Measurements from ENCODE around the gene LAD1. TPM values are rescaled to one million over a fixed set of nuclear protein-coding genes. Genes with fewer than 3 reads are reported as not detected.

LAD1 gene
- total and polyA plus RNA-seq, 9 of the 15 experiments (the other 6 are each of a cell fraction or from before 2014, with no cell fraction given): 0.31 TPM; not detected in 8

DNA sequence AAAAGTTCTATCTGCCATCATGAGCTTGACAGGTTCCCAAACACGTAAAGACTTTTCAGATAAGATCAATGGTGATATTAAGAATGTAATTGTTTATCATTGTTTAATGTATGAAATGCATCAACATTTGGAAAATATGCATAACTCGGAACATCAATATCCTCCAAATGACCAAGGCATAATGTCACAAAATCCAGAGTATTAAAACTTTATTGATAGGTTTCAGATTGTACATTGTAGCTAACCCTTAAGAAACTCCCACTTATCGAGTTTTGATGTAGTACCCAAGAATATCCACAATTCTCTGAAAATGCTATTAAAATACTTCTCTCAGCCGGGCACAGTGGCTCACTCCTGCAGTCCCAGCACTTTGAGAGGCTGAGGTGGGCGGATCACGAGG is 34.5 kb upstream of the LAD1 start:
- Histone ChIP-seq H3K9me3 (replicated peaks; ENCODE audit: control insufficient read depth, insufficient read depth, low read depth, low read length) (no peaks in the 10 kb centered on the region), H2AFZ (ENCODE audit: low read depth, low read length) (no peak overlapping the region), H3K4me3 (no peak overlapping the region), H4K20me1 (replicated peaks; ENCODE audit: control insufficient read depth, insufficient read depth, low read length) (no peaks in the 10 kb centered on the region; the same call in 1 of the 2 replicates), H3K79me2 (ENCODE audit: control insufficient read depth, insufficient read depth, low read length) (no peaks in the 10 kb centered on the region), H3K36me3 (ENCODE audit: control insufficient read depth, insufficient read depth, low read length) (no peaks in the 10 kb centered on the region), H3K27me3 (ENCODE audit: control insufficient read depth in 2 of 2, insufficient read depth in 2 of 2, low read length in 2 of 2) (peaks cover 22 to 48% of the 10 kb centered on the region in 2 experiments; a peak in 4 of 5 replicates), H3K9ac (ENCODE audit: insufficient read depth in 1 of 2, low read depth in 2 of 2, low read length in 2 of 2) (no peak overlapping the region), H3K27ac (ENCODE audit: extremely low read depth, low read depth, low read length) (no peak overlapping the region), H3K9me1 (ENCODE audit: control insufficient read depth, insufficient read depth, low read length) (peaks cover 3% of the 10 kb centered on the region), H3K4me1 (replicated peaks in 1 of 2; ENCODE audit: control insufficient read depth in 2 of 2, insufficient read depth in 2 of 2, low read length in 2 of 2) (peaks cover 4 to 5% of the 10 kb centered on the region in 2 experiments; a peak in 3 of 5 replicates), H3K4me2 (ENCODE audit: insufficient read depth, low read length) (no peak overlapping the region)
- WGBS (ENCODE audit: insufficient coverage, low coverage, missing lambda C conversion rate): 0% methylated on average over 6 of the region's 6 CpGs
- no TSS peak for BruUV-seq (replicated peaks)
- in situ Hi-C loops (cut with MboI) (no loop called here), intact Hi-C loops (cut with micrococcal nuclease) (no loop called here)
- ATAC-seq (no peak), FAIRE-seq (no peak), DNase-seq (ENCODE audit: extremely low read depth in 1 of 4, low spot score in 3 of 4) (no peak)
- ChIA-PET POLR2A (interaction anchor here (0.6 to 2.3 kb wide), 4 partner anchors 12 to 50 kb away, joined by 3 to 8 read pairs (median 4); no protein-coding TSS in a partner anchor), CTCF (ENCODE audit: low intra/inter-chr PET ratio) (no interaction called here)
- TF ChIP-seq, protein P1, sequence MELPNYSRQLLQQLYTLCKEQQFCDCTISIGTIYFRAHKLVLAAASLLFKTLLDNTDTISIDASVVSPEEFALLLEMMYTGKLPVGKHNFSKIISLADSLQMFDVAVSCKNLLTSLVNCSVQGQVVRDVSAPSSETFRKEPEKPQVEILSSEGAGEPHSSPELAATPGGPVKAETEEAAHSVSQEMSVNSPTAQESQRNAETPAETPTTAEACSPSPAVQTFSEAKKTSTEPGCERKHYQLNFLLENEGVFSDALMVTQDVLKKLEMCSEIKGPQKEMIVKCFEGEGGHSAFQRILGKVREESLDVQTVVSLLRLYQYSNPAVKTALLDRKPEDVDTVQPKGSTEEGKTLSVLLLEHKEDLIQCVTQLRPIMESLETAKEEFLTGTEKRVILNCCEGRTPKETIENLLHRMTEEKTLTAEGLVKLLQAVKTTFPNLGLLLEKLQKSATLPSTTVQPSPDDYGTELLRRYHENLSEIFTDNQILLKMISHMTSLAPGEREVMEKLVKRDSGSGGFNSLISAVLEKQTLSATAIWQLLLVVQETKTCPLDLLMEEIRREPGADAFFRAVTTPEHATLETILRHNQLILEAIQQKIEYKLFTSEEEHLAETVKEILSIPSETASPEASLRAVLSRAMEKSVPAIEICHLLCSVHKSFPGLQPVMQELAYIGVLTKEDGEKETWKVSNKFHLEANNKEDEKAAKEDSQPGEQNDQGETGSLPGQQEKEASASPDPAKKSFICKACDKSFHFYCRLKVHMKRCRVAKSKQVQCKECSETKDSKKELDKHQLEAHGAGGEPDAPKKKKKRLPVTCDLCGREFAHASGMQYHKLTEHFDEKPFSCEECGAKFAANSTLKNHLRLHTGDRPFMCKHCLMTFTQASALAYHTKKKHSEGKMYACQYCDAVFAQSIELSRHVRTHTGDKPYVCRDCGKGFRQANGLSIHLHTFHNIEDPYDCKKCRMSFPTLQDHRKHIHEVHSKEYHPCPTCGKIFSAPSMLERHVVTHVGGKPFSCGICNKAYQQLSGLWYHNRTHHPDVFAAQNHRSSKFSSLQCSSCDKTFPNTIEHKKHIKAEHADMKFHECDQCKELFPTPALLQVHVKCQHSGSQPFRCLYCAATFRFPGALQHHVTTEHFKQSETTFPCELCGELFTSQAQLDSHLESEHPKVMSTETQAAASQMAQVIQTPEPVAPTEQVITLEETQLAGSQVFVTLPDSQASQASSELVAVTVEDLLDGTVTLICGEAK (IDR thresholded peaks at IDR 0.05): peak; percentile 82
- TF ChIP-seq, protein P1 (CRISPR knock-in tag; IDR thresholded peaks at IDR 0.05): peak; percentile 88
- TF ChIP-seq, protein P2, sequence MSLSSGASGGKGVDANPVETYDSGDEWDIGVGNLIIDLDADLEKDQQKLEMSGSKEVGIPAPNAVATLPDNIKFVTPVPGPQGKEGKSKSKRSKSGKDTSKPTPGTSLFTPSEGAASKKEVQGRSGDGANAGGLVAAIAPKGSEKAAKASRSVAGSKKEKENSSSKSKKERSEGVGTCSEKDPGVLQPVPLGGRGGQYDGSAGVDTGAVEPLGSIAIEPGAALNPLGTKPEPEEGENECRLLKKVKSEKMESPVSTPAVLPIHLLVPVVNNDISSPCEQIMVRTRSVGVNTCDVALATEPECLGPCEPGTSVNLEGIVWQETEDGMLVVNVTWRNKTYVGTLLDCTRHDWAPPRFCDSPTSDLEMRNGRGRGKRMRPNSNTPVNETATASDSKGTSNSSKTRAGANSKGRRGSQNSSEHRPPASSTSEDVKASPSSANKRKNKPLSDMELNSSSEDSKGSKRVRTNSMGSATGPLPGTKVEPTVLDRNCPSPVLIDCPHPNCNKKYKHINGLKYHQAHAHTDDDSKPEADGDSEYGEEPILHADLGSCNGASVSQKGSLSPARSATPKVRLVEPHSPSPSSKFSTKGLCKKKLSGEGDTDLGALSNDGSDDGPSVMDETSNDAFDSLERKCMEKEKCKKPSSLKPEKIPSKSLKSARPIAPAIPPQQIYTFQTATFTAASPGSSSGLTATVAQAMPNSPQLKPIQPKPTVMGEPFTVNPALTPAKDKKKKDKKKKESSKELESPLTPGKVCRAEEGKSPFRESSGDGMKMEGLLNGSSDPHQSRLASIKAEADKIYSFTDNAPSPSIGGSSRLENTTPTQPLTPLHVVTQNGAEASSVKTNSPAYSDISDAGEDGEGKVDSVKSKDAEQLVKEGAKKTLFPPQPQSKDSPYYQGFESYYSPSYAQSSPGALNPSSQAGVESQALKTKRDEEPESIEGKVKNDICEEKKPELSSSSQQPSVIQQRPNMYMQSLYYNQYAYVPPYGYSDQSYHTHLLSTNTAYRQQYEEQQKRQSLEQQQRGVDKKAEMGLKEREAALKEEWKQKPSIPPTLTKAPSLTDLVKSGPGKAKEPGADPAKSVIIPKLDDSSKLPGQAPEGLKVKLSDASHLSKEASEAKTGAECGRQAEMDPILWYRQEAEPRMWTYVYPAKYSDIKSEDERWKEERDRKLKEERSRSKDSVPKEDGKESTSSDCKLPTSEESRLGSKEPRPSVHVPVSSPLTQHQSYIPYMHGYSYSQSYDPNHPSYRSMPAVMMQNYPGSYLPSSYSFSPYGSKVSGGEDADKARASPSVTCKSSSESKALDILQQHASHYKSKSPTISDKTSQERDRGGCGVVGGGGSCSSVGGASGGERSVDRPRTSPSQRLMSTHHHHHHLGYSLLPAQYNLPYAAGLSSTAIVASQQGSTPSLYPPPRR (CRISPR knock-in tag; IDR thresholded peaks at IDR 0.05; ENCODE audit: borderline replicate concordance): no peak
- no peak for TF ChIP-seq POLR2B (IDR thresholded peaks at IDR 0.05; ENCODE audit: low read depth, partially characterized antibody)

All from K562 (cell line).